NCI-H2029 treated with DMSO at 0.1 percent for 48 hours (cell line): ENCODE data around the gene C5orf34.
"Not testable (repeated sequence)": the region's sequence is repeated elsewhere in the genome, so short reads cannot be mapped to it uniquely, and the experiment has no call there.

Experiments
- DNase-seq: peaks from one replicate; lab custom pipeline; 2025; lab: John Stamatoyannopoulos, UW

C5orf34 gene

DNA sequence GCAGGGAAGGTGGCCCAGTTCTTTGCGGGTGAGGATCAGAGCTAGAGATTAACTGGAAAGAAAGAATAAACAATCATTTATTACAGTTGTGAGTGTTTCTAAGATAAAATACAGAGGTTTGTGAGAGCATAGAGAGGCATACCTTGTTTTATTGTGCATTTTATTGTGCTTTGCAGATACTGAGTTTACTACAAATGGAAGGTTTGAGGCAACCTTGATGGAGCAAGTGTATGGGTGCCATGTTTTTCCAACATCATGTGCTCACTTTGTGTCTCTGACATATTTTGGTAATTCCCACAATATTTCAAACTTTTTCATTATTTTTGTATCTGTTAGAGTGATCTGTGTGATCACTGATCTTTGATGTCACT, 715 bp upstream of the C5orf34 start:
- DNase-seq = no peak

DNA sequence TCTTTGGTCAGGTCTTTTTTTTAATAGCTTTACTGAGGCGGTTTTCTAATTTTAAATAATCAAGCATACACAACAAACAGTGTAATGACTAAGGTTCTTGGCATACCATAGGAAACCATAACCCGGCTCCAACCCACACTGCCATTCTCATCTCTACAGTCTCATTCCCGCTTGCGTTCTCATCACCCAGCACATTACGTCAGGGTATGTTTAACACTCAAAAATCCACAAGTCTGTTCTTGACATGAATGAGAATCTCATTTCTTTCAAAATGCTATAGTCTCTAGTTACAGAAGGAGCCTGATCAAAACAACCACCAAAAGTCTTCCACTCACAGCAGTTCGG, 505 bp downstream of the C5orf34 start:
- DNase-seq = no peak

DNA sequence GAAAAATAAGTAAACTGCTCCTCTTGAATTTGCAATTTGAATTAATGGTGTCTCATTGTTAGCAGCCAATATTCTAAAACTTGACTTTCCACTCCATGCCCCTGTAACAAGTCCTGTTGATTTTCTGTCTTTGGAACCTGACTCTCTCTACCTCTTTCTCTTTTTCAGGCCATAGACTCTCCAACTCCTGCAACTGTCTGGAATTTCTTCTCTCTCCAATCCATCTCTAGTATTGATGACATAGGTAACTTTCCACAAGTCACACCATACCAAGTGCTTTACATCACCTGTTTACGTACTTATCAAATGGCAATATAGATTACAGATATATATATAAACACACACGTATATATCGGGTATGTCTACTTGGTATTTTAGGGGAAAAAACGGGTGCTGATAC, 923 bp downstream of the C5orf34 start:
- DNase-seq = no peak

DNA sequence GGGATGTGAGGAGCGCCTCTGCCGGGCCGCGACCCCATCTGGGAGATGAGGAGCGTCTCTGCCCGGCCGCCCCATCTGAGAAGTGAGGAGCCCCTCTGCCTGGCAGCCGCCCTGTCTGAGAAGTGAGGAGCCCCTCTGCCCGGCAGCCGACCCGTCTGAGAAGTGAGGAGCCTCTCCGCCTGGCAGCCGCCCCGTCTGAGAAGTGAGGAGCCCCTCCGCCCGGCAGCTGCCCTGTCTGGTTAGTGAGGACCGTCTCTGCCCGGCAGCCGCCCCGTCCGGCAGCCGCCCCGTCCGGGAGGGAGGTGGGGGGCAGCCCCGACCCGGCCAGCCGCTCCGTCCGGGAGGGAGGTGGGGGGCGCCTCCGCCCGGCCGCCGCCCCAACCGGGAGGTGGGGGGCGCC, 3.9 kb downstream of the C5orf34 start:
- not testable (repeated sequence) for DNase-seq

DNA sequence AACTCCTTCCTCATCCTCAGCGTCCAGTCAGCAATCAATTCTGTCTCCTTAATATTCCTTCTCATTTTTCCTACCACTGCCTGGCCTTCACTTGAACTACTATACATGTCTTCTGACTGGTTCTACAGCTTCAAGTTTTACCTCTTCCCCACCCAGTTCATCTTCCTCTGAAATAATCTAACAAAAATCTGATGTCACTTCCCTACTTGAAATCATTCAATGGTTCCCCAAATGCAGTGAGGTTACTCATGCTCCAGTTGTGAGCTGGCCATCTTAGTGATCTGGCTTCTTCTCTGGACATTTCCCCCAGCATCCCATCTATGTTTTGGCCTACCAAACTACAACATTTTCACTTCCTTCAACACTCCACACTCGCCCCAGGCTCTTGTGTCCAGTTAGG, 16.4 kb downstream of the C5orf34 start:
- no peak for DNase-seq

DNA sequence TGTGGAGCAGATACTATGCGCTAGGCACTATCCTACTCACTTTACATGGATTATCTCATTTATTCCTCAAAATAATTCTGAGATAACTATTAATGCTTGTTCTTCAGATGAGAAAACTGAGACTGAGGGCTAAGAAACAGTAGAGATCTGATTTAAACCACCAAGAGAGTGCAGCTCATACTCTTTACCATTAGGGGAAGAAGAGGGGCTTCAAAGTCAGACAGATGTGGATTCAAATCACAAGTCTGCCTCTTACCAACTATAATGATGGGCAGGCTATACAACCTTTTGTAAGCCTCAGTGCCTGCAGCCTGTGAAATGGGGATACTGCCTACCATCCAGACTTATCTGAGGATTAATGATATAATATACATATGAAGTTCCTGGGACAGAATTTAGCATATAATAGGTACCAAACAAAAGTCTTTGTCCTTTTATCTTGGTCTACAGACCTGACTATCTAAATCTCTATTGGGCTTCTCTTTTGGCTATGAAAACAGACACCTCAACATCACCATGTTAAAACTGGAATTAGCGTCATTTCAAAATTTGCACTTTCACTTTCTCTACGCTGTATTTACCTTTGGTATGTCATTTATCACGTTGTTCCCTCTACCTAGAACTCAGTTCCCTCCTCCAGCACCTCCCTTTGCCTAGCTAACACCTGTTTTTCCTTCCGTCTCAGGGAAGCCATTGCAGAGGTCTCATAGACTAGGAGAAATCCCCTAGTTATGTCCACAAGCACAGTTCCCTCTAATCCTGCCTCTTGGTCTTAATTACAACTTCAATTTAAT, 17.4 kb downstream of the C5orf34 start:
- DNase-seq = peak; percentile 35

DNA sequence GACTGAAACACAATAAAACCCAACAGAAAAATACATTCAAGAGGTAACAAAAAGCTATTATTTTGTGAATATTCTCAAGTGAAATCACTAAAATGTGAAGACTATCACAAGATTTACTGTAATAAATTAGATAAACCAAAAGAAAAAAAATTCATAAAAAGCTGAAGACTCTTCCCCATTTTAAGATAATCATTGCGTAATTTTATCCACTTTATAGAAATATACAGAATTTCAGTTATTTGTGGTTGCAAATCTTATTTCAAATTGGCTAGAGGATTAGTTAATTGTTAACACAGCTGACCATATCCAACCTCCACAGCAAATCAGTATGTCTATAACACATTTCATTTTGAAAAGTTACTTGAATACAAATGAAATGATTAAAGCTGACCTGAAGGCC, 23.6 kb downstream of the C5orf34 start:
- no peak for DNase-seq

DNA sequence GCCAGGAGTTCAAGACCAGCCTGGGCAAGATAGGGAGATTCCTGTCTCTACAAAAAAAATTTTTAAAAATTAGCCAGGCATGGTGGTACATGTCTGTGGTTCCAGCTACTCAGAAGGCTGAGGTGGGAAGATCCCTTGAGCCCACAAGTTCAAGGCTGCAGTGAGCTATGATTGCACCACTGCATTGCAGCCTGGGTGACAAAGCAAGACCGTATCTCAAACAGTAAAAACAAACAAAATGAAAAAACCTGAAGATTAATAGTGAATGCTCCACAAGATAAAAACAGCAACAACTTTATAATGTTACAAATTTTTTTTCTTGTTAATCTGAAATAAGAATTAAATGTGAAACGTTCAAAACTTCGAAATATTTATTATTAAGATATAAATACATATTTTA, 28.6 kb downstream of the C5orf34 start:
- no peak for DNase-seq

DNA sequence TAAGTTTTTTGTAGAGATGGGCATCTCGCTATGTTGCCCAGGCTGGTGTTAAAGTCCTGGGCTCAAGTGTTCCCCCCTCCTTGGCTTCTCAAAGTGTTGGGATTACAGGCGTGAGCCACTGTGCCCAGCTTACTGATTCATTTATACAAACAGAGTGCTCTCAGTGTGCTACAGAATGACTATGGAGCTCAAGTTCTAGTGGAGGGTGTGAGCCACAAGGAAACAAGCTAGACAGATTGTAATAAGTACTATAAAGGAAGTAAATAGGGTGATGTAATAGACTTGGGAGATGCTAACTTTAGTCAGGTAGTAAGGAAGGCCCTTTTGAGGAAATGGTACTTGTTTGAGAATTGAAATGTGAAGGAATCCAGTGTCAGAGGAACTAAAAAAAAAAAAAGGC, 29.5 kb downstream of the C5orf34 start:
- no peak for DNase-seq

DNA sequence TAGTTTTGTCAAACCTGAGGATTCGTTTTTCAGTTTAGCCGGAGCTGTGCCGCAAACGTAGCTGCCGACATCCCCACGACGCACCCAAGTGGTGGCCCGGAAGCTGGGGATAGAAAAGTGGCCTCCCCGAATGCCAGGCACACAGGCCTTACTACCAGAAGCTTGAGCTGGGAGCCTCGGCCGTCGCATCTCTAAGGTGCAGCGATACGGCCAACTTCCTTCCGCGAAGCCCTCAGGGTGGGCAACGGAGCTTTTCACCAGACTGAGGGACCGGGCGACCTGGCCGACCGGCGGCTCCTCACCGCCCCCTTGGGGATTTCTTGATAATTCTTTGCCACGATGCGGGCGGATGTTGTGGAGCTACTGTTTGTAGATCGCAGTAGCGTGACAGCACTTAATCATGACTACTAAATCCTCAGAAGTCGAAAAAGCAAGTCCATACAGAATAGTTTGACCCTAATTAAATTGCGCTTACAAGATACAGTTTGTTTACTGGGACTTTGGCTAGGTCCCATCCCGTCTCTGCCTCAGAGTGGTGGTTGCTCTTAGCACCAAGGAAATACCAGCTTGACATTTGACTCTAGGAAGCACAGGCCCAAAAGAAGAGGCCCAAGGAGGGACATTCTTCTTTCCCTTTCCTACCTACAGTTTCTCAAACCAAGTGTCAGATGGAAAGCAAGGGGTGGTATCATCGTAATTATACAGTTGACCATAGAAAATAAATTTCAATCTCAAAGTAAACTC, 30.7 kb downstream of the C5orf34 start:
- peak; percentile 58 for DNase-seq

DNA sequence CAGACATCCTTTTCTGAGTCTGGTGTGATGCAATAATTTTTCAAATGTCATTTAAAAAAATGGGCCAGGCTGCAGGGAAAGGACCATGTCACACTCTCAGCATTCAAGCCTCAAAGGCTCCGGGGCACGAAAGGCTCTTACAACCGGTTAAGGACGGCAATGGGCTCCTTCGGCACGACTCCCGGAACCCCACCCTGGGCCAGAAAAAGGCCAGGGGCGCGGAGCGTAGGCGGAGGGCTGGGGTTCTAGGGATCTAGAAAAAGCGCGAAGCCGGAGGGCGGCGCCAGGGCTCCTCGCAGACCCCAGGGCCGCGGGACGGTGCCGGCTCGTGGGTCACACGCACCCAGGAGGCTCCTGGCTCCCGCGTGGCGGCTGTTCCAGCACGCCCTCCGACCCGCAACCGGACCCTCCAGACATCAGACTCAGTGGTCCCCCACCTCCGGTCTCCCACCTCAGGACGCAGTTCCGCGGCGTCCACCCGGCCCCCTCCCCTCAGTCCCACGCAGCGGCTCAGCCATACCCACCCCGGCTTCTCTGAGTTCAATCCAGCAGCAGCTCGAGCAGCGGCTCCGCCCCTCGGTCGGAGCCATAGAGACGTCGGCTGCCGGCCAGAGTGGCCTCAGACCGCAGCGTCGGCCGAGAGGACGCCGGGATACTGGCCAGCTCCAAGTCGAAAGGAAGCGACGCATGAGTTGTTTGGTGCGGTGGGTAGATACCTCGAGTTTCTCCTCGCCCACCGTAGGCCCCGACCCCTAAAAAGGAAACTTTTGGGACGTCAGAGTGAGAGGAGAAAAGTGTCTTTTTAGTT, 31.4 kb downstream of the C5orf34 start, which contains the start of gene TMEM267:
TMEM267 (minus strand) TSS at position 568 of the 808 bp plus-strand sequence. CDS start 29,896 bp downstream, outside the sequence.
- DNase-seq = peak; percentile 70

DNA sequence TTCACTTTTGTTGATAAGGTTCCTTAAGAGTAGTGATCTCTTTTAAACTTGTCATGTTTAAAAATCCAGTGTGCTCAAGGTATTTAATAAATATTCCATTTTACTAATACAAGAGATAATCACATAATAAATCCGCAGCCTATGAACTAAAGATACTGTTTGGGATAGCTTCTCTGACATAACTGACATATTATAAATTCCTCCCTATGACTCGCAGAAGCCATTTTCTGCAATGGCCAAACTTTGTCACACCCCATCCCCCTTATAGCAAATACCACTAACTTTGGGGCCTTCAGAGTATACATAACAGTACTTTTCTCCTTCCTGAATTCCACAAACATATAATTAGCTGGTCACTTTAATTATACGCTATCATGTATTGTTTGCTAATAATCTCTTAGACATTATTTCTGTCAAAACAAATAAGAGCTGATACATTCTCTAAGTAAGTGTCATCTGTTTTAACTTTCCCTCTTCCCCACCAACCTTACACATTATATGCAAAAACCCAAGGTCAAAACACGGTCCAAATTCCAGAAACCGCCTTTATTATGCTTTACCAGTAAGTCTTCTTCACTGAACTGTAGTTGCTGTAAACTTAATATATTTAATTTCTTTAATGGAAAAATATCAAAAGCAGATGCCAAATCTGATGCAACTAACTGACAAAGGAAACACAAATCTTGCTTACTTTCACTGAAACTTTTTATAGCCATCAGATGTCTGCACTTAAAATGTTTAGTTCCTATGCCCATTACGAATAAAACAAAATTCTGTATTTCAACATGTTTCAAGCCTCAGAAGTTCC, 32.3 kb downstream of the C5orf34 start:
- no peak for DNase-seq

DNA sequence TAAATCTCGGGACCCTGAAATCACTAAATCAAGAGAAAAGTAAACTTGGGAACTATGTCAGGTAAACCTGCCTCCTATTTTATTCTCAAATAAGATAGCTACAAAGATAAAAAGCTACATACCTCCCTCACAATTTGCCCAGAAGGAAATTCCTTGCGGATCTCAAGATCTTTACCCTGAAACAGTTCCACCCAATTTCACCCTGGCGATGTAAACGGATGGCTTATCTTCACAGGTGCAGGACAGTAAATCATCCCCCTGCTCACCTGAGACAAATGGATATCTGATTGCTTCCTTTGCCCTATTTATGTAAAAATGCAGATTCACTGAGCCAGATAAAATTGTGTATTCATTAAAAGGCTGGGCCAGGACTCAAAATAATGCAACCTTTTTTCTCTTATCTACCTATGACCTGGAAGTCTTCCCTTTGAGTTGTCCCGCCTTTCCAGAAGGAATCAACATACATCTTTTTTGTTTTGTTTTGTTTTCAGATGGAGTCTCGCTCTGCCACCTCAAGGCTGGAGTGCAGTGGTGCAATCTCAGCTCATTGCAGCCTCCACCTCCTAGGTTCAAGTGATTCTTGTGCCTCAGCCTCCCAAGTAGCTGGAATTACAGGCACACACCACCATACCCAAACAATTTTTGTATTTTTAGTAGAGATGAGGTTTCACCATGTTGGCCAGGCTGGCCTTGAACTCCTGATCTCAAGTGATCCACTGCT, 45.1 kb downstream of the C5orf34 start:
- no peak for DNase-seq

DNA sequence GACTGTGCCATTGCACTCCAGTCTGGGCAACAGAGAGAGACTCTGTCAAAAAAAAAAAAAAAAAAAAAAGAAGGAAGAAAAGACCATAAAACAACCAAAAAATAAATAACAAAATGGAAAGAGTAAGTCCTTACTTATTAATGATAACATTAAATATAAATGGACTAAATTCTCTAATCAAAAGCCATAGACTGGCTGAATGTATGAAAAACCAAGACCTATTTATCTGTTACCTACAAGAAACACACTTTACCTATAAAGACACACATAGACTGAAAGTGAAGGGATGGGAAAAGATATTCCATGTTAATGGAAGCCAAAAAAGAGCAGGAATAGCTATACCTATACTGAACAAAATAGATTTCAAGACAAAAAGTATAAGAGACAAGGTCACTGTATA, 47.8 kb downstream of the C5orf34 start:
- DNase-seq = no peak

DNA sequence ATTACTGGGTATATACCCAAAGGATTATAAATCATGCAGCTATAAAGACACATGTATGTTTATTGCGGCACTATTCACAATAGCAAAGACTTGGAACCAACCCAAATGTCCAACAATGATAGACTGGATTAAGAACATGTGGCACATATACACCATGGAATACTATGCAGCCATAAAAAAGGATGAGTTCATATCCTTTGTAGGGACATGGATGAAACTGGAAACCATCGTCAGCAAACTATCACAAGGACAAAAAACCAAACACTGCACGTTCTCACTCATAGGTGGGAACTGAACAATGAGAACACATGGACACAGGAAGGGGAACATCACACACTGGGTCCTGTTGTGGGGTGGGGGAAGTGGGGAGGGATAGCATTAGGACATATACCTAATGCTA, 49.5 kb downstream of the C5orf34 start:
- not testable (repeated sequence) for DNase-seq

DNA sequence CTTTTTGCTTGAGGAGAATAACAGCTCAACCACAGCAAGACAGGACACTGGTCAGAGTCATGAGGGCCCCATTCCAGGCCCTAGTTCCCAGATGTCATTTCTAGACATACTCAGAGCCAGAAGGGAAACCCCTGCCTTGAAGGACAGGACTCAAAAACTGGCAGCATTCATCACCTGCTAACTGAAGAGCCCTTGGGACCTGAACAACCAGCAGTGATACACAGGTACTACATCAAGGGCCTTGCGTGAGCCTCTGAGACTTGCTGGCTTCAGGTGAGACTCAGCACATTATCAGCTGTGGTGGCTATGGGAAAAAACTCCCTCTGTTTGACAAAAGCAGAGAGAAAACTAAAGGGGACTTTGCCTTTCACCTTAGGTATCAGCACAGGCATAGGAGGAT, 53.9 kb downstream of the C5orf34 start:
- DNase-seq = no peak

DNA sequence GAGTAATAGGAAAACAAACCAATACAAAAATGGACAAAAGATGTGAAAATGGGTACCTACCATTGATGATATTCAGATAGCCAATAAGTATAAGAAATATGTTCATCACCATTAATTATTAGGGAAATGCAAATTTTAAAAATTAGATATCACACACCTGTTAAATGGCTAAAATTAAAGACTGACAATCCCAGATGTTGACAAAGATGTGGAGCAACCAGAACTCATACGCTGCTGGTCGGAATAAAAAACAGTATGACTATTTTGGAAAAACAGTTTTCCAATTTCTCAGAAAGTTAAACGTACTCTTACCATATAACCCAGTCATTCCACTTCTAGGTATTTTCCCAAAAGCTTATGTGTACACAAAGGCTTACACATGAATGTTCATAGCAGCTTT, 58.4 kb downstream of the C5orf34 start:
- no peak for DNase-seq

DNA sequence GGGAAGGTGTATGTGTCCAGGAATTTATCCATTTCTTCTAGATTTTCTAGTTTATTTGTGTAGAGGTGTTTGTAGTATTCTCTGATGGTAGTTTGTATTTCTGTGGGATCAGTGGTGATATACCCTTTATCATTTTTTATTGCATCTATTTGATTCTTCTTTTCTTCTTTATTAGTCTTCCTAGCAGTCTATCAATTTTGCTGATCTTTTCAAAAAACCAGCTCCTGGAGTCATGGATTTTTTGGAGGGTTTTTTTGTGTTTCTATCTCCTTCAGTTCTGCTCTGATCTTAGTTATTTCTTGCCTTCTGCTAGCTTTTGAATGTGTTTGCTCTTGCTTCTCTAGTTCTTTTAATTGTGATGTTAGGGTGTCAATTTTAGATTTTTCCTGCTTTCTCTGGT, 73.4 kb downstream of the C5orf34 start:
- DNase-seq = not testable (repeated sequence)

DNA sequence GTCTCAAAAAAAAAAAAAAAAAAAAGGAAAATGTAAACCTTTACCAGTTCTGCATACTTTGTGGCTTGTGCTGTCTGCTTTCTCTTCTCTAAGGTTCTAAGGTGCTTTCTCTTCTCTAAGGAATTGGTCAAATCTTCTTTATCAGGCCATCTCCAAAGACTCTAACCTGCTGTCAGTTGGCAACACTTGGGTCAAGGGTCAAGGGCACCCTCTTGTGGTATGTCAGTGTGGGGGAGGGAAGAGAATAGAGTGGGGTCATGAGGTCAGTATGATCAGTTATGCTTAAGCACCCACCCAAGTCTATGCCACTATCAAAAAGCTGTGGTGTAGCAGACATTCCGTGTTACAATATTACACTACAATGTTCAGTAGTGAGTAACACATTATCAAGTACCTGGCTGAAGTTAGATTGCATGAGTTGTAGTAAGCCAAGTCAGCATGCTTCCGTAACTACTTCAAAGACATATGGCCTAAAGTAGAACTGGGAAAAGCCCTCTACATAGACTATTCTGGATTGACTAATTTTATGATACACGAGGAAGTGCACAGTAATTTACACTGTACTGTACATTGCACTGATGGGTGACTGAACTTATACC, 77.8 kb downstream of the C5orf34 start:
- no peak for DNase-seq
